ENCODE measurements around the gene GALR2.
"Not testable (repeated sequence)": the region's sequence is repeated elsewhere in the genome, so short reads cannot be mapped to it uniquely, and the experiment has no call there.

GALR2 gene

DNA sequence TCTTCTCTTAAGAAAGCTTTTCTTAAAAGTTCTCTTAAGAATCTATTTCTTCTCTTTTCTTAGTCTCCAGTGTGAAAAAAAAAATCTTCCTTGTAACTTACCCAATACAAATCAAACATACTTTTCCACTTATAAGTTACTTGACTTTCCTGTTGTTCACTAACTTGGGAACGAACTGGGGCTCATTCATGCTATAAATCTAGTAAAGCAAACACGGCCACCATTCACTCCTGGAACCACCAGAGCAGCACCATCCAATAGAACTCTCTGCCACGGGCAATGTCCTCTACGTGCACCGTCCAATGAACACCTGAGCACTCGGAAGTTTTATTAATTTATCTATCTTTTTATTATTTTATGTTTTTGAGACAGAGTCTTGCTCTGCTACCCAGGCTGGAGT lies 23.0 kb upstream of the GALR2 start:
- H3K4me3 ChIP-seq (ENCODE audit: low read depth, low read length), result no peak overlapping the region
- TF ChIP-seq, protein P1, sequence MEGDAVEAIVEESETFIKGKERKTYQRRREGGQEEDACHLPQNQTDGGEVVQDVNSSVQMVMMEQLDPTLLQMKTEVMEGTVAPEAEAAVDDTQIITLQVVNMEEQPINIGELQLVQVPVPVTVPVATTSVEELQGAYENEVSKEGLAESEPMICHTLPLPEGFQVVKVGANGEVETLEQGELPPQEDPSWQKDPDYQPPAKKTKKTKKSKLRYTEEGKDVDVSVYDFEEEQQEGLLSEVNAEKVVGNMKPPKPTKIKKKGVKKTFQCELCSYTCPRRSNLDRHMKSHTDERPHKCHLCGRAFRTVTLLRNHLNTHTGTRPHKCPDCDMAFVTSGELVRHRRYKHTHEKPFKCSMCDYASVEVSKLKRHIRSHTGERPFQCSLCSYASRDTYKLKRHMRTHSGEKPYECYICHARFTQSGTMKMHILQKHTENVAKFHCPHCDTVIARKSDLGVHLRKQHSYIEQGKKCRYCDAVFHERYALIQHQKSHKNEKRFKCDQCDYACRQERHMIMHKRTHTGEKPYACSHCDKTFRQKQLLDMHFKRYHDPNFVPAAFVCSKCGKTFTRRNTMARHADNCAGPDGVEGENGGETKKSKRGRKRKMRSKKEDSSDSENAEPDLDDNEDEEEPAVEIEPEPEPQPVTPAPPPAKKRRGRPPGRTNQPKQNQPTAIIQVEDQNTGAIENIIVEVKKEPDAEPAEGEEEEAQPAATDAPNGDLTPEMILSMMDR (conservative IDR thresholded peaks at IDR 0.05; ENCODE audit: low read depth, low read length), result no peak
- no peak for DNase-seq (ENCODE audit: low read depth)

DNA sequence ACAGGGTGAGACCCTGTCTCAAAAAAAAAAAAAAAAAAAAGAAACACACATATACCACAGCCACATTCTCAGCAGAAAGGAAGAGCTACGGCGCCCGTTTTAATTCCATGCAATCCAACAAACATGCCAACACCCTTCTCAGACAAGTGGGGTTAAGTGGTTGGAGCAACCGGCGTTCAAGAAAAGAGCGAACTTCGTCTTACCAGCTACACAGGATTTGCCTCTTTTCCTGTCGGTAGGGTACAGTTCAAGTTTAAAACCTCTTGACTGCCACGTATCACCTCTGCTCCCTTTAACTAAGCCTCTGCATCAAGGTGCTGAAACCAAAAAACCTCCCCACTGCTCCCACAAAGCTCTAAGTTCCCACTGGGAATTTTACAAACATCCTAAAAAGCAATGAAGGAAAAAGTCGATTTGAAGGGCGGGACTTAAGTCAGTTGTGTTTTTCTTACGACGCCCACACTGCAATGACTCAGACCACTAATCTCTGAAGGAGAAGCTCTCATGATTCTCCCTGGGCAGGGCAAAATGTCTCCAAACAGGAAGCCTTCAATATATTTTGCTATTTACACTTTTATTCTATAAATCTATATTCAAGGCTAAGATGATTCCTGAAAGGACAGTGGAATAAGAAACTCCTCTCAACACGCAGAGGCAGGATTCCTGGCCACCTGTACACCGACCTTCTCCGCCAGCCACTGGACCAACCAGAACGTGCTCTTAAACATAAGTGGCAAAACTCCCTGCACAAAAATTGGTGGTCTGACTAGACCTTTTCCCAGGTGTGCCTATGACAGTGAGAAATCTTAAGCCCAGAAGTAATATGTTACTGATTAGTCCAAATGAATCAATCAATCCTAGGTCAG lies 21.1 kb upstream of the GALR2 start:
- peak; percentile 88 for DNase-seq (ENCODE audit: low read depth)
- H3K4me3 ChIP-seq (ENCODE audit: low read depth, low read length), result no peak overlapping the region
- TF ChIP-seq, protein P1 (conservative IDR thresholded peaks at IDR 0.05; ENCODE audit: low read depth, low read length), result no peak

DNA sequence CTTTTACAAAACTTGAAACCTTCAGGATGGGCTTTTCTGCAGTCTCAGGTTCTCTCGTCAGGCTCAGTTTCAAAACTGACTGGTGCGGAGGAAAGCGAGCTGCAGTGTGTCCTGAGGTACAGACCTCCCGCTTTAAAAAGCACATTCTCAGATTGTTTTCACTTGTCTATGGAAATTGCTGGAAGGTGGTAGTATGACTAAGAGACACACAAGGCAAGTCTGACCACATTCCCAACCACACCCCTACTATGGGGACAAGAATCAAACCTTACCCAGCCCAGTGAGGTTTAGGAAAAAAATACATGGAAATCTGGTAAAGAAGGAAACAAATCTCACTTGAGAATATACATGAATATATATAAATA lies 20.5 kb upstream of the GALR2 start:
- DNase-seq (ENCODE audit: low read depth), result peak; percentile 50
- H3K4me3 ChIP-seq (ENCODE audit: low read depth, low read length), result no peak overlapping the region
- TF ChIP-seq, protein P1 (conservative IDR thresholded peaks at IDR 0.05; ENCODE audit: low read depth, low read length), result no peak

DNA sequence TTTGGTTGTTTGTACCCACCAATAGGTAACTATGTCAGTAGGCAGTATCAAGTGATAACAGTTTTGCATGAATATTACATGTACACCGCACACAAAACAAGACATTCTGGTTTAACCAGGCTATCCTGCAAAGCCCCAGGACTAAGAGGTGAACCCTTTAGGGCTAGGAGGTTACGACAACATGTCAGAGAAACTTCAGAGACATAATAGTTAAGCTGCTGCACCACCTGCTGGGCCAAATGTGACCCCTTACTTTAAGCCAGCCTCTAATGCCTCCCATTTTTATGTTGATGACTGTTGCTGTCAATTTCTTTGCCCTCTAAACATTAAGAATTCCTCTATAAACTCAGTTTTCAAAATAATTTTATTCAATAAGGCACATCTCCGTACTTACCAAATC lies 17.7 kb upstream of the GALR2 start:
- H3K4me3 ChIP-seq (ENCODE audit: low read depth, low read length), result no peak overlapping the region
- DNase-seq (ENCODE audit: low read depth), result no peak
- TF ChIP-seq, protein P1 (conservative IDR thresholded peaks at IDR 0.05; ENCODE audit: low read depth, low read length), result no peak

DNA sequence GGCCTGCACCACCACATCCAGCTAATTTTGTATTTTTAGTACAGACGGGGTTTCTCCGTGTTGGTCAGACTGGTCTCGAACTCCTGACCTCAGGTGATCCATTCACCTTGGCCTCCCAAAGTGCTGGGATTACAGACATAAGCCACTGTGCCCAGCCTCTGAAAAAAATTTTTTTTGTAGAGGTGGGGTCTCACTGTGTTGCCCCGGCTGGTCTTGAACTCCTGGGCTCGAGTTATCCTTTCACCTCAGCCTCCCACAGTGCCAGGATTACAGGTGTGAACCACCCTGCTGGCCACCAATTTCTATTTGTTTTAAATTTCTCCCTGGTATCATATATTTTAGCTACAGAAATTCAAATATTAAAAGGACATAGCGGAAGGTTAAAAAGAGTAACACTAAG lies 16.3 kb upstream of the GALR2 start:
- not testable (repeated sequence) for H3K4me3 ChIP-seq (ENCODE audit: low read depth, low read length); DNase-seq (ENCODE audit: low read depth)

DNA sequence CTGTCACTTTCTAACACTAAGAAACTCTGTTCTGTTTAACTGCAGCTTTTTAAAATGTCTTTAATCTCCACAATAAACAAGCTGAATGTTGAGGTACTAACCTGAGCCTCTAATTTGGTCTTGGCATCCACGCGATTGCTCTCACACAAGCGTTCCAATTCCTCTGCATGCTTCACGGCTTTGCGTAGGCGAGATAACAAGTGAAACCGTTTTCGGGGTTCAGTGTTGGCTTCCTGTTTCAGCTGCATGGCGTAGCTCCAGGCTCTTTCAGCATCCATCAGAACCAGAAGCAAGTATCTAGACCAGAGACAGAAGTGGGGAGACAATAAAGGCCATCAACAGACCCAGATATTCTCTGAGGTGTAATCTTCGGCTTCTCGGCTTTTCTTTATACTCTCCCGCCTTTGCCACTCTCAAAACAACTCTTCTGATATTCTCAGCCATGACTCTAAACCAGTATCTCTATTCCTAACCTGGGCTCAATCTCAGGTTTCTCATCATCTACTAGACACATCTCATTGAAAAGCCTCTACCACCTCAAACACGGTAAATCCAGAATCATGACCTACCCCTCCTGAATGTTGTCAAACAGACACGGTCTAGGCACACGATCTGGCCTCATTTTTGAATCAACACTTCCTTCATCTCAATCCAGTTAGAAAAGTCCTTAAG lies 10.6 kb upstream of the GALR2 start:
- no peak for DNase-seq (ENCODE audit: low read depth)
- H3K4me3 ChIP-seq (ENCODE audit: low read depth, low read length), result no peak overlapping the region
- TF ChIP-seq, protein P1 (conservative IDR thresholded peaks at IDR 0.05; ENCODE audit: low read depth, low read length), result no peak

DNA sequence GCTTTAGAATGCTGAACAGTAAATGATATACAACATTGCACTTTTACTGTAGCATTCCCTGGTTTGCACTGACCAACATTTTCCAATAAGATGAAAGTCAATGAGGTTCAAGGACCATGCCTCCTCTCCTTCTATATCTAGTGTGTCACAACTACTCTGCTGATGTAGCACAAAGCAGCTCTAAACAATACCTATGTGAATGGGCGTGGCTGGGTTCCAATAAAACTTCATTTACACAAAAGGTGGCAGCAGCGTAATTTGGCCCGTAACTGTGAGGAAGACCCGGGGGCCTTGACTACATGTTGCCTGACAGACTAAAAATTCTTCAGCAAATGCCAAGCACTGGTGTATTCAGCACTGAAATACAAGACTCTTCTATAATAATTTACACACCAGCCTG lies 8.8 kb upstream of the GALR2 start:
- TF ChIP-seq, protein P1 (conservative IDR thresholded peaks at IDR 0.05; ENCODE audit: low read depth, low read length), result no peak
- no peak overlapping the region for H3K4me3 ChIP-seq (ENCODE audit: low read depth, low read length)
- DNase-seq (ENCODE audit: low read depth), result no peak
